OCI-LY3 (cell line): ENCODE measurements around the gene TUBA4A.
A peak's percentile ranks its signal among the peaks of the same experiment; 100 is the strongest.

Experiments used
- H2AFZ ChIP-seq: fragments of 200-600, 300-600 bp; shearing (Covaris generic); 2 replicates; pipeline ENCODE4 v1.6.0; 2014; ENCODE audit warnings: antibody characterized with exemption, low read depth, low read length
- H3K27ac ChIP-seq: fragments of 200-600, 300-600 bp; sonication (generic); 2 replicates; pipeline ENCODE4 v1.5.1; 2014; ENCODE audit warnings: mild to moderate bottlenecking, low read length, moderate library complexity, mixed read lengths
- H3K27me3 ChIP-seq: fragments of 200-600, 300-600 bp; sonication (generic); 2 replicates; pipeline ENCODE4 v1.6.1; 2014; ENCODE audit warnings: low read depth, low read length, mixed read lengths
- H3K36me3 ChIP-seq: fragments of 200-600, 300-600 bp; sonication (generic); replicated peaks from 2 replicates; pipeline ENCODE3; 2014; ENCODE audit warnings: low read depth, low read length, mixed read lengths
- H3K4me1 ChIP-seq: fragments of 300-600, 200-600 bp; sonication (generic); 2 replicates; pipeline ENCODE4 v1.6.1; 2014; ENCODE audit warnings: low read length, mixed read lengths
- H3K4me2 ChIP-seq: fragments of 200-600, 300-600 bp; sonication (generic); 2 replicates; pipeline ENCODE4 v1.6.1; 2014; ENCODE audit warnings: low read length, mixed read lengths
- H3K4me3 ChIP-seq: fragments of 300-600, 200-600 bp; sonication (generic); 2 replicates; pipeline ENCODE4 v1.5.1; 2014; ENCODE audit warnings: antibody characterized with exemption, mild to moderate bottlenecking, low read length, moderate library complexity
- H3K79me2 ChIP-seq: fragments of 300-600, 200-600 bp; shearing (Covaris generic); 2 replicates; pipeline ENCODE4 v1.6.1; 2014; ENCODE audit warnings: mild to moderate bottlenecking, low read length, mixed read lengths
- H3K9ac ChIP-seq: fragments of 300-600, 200-600 bp; shearing (Covaris generic); 2 replicates; pipeline ENCODE4 v1.6.0; 2014; ENCODE audit warnings: mild to moderate bottlenecking, low read length, moderate library complexity
- H3K9me3 ChIP-seq: fragments of 200-600, 300-600 bp; shearing (Covaris generic); 2 replicates; pipeline ENCODE4 v1.6.1; 2014; ENCODE audit warnings: low read length, mixed read lengths; ENCODE audit not compliant: insufficient read depth
- H4K20me1 ChIP-seq: fragments of 200-600, 300-600 bp; sonication (generic); 2 replicates; pipeline ENCODE4 v1.6.1; 2016; ENCODE audit warnings: low read length, mixed read lengths; ENCODE audit not compliant: insufficient read depth
- EZH2phosphoT487 ChIP-seq: fragments of 200-600 bp; shearing (Covaris generic); IDR thresholded peaks from 2 replicates; pipeline ENCODE4 v1.6.1; 2018; ENCODE audit warnings: antibody characterized with exemption, mixed run types, low read depth
- TF ChIP-seq, protein P1 (sequence below): fragments of 200-600, 300-600 bp; sonication (generic); IDR thresholded peaks from 2 replicates; pipeline ENCODE4 v1.5.1; 2014; ENCODE audit warnings: antibody characterized with exemption, low read length, low read depth

Gene TUBA4A

DNA sequence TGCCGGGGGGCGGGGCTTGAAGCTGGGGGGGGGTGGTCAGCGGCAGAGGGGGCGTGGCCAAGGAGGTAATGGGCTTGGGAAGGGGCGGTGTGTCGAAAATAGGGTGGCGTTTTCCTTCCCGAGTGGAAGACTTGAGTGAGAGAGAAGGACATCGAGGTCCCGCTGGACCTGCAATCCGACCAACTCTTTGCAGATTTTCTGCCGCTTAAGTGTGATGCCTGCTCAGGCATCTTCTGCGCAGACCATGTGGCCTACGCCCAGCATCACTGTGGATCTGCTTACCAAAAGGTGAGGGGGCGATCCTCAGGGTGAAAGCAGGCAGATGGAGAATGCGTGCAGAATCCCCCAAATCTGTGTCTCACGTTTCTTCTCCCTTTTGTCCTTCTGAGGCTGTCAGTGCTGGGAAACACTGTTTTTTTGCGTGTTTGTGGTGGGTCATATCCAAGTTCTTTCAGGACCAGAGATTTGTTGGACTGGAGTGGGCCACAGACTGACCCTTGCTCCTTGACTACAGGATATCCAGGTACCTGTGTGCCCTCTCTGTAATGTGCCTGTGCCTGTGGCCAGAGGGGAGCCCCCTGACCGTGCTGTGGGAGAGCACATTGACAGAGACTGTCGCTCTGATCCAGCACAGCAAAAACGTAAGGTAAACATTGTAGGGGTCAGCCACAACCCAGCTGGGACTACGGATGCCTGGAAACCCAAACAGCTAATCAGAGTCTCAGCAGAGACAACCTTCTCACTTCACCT lies 46.4 kb downstream of the TUBA4A start:
- no peak overlapping the region for H2AFZ ChIP-seq
- H3K4me3 ChIP-seq: peak overlapping the region; percentile 91
- H3K79me2 ChIP-seq: no peaks in the 10 kb centered on the region
- peak overlapping the region; percentile 95 for H3K4me2 ChIP-seq
- H3K4me1 ChIP-seq: peaks cover 7% of the 10 kb centered on the region
- no peaks in the 10 kb centered on the region for H3K27me3 ChIP-seq
- peak overlapping the region; percentile 86 for H3K9ac ChIP-seq
- peak overlapping the region; percentile 67 for H3K27ac ChIP-seq
- no peaks in the 10 kb centered on the region for H3K9me3 ChIP-seq
- no peaks in the 10 kb centered on the region for H4K20me1 ChIP-seq
- no peaks in the 10 kb centered on the region for H3K36me3 ChIP-seq
- no peak for TF ChIP-seq EZH2phosphoT487
- TF ChIP-seq, protein P1, sequence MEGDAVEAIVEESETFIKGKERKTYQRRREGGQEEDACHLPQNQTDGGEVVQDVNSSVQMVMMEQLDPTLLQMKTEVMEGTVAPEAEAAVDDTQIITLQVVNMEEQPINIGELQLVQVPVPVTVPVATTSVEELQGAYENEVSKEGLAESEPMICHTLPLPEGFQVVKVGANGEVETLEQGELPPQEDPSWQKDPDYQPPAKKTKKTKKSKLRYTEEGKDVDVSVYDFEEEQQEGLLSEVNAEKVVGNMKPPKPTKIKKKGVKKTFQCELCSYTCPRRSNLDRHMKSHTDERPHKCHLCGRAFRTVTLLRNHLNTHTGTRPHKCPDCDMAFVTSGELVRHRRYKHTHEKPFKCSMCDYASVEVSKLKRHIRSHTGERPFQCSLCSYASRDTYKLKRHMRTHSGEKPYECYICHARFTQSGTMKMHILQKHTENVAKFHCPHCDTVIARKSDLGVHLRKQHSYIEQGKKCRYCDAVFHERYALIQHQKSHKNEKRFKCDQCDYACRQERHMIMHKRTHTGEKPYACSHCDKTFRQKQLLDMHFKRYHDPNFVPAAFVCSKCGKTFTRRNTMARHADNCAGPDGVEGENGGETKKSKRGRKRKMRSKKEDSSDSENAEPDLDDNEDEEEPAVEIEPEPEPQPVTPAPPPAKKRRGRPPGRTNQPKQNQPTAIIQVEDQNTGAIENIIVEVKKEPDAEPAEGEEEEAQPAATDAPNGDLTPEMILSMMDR: no peak

DNA sequence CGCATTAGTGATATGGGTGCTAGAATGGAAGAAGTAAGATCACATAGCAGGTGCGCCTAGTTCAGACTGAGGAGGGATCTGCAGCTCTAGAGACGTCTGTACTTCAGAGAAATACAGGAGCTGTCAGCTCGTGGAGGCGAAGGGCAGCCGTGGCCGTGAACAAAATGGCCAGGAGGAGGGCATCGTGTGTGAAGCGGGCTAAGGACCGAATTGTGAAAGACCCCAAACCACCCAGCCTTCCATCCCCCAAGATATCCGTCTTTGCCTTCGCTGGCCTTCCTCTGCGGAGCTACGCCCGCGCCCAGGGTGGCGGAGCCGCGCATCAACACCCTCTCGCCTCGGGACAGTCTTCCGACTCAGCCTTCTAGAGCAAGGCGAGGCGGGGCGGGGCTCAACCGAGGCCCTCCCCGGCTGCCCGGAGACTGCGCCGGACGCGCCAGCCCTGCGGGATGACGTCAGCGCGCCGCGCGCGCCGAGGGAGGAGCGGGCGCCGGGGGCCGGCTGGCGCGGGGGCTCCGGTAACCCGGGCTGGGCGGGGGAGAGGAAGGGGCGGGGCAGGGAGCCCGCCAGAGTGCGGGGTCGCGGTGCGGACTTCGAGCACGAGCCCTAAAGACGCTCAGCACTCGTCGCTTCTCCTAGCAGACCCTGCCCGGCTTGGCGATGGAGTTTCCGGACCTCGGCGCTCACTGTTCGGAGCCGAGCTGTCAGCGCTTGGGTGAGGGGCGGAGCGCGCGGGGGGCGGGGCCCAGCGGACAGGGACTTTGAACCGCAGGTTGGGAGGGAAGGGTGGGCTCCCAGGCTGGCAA lies 47.2 kb downstream of the TUBA4A start, which contains the start of gene ZFAND2B:
ZFAND2B (plus strand) TSS at position 455 of the 806 bp plus-strand sequence; CDS start at position 661, 206 bp downstream.
- Histone ChIP-seq H4K20me1 (no peaks in the 10 kb centered on the region), H3K9ac (peak within 1 kb of the TSS; percentile 86), H3K79me2 (no peaks in the 10 kb centered on the region), H3K36me3 (no peaks in the 10 kb centered on the region), H3K27ac (peak within 1 kb of the TSS; percentile 67), H2AFZ (peak within 1 kb of the TSS; percentile 77), H3K27me3 (no peaks in the 10 kb centered on the region), H3K9me3 (no peaks in the 10 kb centered on the region), H3K4me3 (peak within 1 kb of the TSS; percentile 91), H3K4me1 (peaks cover 7% of the 10 kb centered on the region), H3K4me2 (peak within 1 kb of the TSS; percentile 95)
- TF ChIP-seq, protein P1: no peak
- TF ChIP-seq EZH2phosphoT487: no peak

DNA sequence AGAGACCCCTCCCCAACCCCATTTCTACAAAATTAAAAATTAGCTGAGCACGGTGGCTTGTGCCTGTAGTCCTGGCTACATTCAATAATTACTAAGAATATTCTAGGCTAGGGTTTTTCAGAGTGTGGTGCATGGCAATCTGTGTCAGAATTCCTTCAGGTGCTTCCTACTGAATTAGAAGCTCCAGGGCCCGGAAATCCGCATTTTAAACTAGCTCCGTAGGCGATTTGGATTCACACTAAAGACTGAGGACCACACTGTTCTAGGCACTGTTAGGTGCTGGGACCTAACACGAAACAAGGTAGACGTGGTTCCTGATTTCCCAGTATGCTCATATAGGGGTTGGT lies 47.8 kb downstream of the TUBA4A start:
- no peaks in the 10 kb centered on the region for H4K20me1 ChIP-seq
- H2AFZ ChIP-seq: peak overlapping the region; percentile 77
- H3K27me3 ChIP-seq: no peaks in the 10 kb centered on the region
- H3K36me3 ChIP-seq: no peaks in the 10 kb centered on the region
- H3K4me2 ChIP-seq: peak overlapping the region; percentile 92
- H3K27ac ChIP-seq: peak overlapping the region; percentile 67
- H3K9ac ChIP-seq: peak overlapping the region; percentile 86
- no peaks in the 10 kb centered on the region for H3K79me2 ChIP-seq
- H3K4me1 ChIP-seq: peaks cover 7% of the 10 kb centered on the region
- H3K4me3 ChIP-seq: peak overlapping the region; percentile 91
- no peak for TF ChIP-seq EZH2phosphoT487
- TF ChIP-seq, protein P1: no peak
- no peaks in the 10 kb centered on the region for H3K9me3 ChIP-seq

DNA sequence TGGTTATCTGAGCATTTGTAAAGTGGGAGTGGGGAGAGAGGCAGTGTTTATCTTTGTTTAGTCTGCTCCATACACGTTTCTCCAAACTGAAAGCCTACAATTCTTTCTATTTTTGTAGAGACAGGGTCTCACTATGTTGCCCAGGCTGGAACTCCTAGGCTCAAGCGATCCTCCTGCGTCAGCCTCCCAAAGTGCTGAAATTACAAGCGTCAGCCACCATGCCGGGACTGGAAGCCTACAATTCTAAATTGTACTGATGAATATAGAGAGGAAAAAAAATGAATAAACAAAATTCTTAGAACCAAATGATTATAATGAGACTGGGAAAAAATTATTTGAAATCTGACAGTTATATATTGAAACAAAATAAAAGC lies 48.6 kb downstream of the TUBA4A start:
- TF ChIP-seq, protein P1: no peak
- TF ChIP-seq EZH2phosphoT487: no peak
- Histone ChIP-seq H3K27me3 (no peaks in the 10 kb centered on the region), H3K4me2 (no peak overlapping the region), H3K4me1 (peaks cover 7% of the 10 kb centered on the region), H3K27ac (no peak overlapping the region), H3K9ac (no peak overlapping the region), H4K20me1 (no peaks in the 10 kb centered on the region), H2AFZ (no peak overlapping the region), H3K79me2 (no peaks in the 10 kb centered on the region), H3K36me3 (no peaks in the 10 kb centered on the region), H3K9me3 (no peaks in the 10 kb centered on the region), H3K4me3 (no peak overlapping the region)
